Measurements from ENCODE around the gene AIG1.

Gene AIG1

DNA sequence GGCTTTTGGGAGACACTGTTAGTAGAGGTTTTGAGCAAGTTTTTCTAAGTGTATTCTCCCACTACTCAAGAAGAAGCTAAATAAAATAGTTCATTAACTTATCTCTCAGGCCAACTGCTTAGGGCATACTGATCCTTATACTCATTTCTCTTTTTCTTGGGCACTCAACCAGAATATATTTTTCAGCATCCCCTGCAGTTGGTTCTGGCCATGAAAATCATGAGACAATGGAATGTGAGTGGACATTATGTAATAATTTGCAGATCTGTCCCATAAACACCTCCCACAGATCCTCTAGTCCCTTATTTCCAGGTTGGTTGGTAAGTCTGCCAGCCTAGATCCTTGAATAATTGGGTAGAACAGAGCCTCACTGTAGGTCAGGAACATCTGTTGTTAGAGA is 136.7 kb downstream of the AIG1 start:
- Histone ChIP-seq H3K36me3 (ENCODE audit: control insufficient read depth, insufficient read depth, low read length) (no peaks in the 10 kb centered on the region), H3K4me3 (replicated peaks; ENCODE audit: low read depth, low read length) (no peak overlapping the region), H3K27me3 (replicated peaks; ENCODE audit: control insufficient read depth, insufficient read depth, low read length) (no peaks in the 10 kb centered on the region)
- DNase-seq (ENCODE audit: extremely low read depth, insufficient read length) = no peak
- TF ChIP-seq, protein P1, sequence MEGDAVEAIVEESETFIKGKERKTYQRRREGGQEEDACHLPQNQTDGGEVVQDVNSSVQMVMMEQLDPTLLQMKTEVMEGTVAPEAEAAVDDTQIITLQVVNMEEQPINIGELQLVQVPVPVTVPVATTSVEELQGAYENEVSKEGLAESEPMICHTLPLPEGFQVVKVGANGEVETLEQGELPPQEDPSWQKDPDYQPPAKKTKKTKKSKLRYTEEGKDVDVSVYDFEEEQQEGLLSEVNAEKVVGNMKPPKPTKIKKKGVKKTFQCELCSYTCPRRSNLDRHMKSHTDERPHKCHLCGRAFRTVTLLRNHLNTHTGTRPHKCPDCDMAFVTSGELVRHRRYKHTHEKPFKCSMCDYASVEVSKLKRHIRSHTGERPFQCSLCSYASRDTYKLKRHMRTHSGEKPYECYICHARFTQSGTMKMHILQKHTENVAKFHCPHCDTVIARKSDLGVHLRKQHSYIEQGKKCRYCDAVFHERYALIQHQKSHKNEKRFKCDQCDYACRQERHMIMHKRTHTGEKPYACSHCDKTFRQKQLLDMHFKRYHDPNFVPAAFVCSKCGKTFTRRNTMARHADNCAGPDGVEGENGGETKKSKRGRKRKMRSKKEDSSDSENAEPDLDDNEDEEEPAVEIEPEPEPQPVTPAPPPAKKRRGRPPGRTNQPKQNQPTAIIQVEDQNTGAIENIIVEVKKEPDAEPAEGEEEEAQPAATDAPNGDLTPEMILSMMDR (IDR thresholded peaks at IDR 0.05; ENCODE audit: insufficient read depth, low read length, poor library complexity, severe bottlenecking) = no peak

DNA sequence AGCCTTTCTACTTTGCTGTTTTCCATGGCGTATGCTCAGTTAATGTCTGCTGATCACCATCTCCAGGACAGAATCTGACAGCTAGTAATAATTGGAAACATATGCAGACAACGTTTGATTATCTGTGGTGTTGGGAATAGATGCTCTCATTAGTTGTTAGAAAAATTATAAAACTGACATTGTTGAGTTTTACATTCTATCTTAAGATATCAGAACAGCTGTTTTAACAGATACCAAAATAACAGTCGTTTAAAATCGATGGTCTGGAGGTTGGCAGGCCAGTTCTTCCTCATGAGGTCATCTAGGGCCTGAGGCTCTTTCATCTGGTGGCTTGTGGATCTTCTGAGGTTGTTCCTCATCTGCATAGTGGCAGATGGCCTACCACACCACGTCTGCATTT is 137.6 kb downstream of the AIG1 start:
- H3K36me3 ChIP-seq (ENCODE audit: control insufficient read depth, insufficient read depth, low read length) = no peaks in the 10 kb centered on the region
- H3K27me3 ChIP-seq (replicated peaks; ENCODE audit: control insufficient read depth, insufficient read depth, low read length) = no peaks in the 10 kb centered on the region
- no peak overlapping the region for H3K4me3 ChIP-seq (replicated peaks; ENCODE audit: low read depth, low read length)
- TF ChIP-seq, protein P1 (IDR thresholded peaks at IDR 0.05; ENCODE audit: insufficient read depth, low read length, poor library complexity, severe bottlenecking) = no peak
- no peak for DNase-seq (ENCODE audit: extremely low read depth, insufficient read length)

DNA sequence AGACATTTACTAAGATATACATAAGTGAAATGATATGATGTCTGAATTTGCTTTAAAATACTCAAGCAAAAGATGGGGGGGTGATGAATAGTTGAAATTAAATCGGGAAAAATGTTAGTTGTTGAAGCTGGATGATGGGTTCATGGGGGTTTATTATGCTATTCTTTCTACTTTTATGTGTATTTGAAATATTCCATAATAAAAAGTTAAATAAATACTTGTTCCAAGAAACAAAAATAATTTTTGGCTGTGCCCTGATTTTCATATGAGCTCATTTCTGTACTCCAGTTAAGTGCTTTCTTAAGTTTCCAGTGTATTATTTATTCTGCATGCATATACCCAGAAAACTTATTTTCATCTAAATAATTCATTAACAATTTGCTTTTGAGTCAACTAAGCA is 138.6 kb downstream of the AIG1 start:
- H3K4me3 ChIP-seq (replicated peaks; ENCODE audit: low read depth, low read length) = no peak overlapping the region
- no peaks in the 10 kb centered on the region for H3K36me3 ChIP-seq (ENCODE audit: control insufficient read depth, insufficient read depth, low read length)
- no peak for DNase-seq (ENCODE audit: extremely low read depth, insufficient read length)
- no peaks in the 10 kb centered on the region for H3K27me3 ChIP-seq (replicated peaks; ENCODE audit: control insufficient read depth, insufficient read depth, low read length)
- TF ChIP-seq, protein P1 (IDR thresholded peaks at IDR 0.05; ENCODE audit: insufficient read depth, low read length, poor library complexity, severe bottlenecking) = no peak

DNA sequence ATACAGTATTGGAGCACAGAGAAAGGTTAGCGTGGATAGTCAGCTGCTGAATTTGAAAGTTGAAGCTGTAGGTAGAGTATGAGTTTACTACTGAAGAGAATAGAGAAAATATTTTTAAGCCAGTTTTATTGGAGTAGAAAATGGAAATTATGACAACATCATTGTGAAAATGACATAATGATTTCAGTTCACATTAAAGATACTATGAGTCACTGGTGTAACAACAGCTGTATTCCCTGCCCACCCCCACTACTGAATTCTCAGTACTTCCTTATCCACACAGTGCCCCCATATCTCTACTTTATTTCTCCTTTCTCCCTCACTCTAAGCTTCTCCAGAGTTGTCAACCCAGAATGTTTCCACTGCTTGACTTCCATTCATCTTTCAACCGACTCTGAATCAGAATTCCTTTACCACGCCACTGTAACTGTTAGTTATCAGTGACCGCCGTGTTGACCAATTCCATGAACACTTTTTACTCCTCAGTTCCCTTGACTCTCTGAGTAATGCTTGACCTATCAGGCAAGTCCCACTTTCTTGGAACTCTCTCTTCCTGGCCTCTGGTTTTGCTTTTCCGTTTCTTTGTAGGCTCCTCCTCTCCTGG is 139.6 kb downstream of the AIG1 start:
- TF ChIP-seq, protein P1 (IDR thresholded peaks at IDR 0.05; ENCODE audit: insufficient read depth, low read length, poor library complexity, severe bottlenecking) = no peak
- no peak for DNase-seq (ENCODE audit: extremely low read depth, insufficient read length)
- H3K4me3 ChIP-seq (replicated peaks; ENCODE audit: low read depth, low read length) = no peak overlapping the region
- no peaks in the 10 kb centered on the region for H3K27me3 ChIP-seq (replicated peaks; ENCODE audit: control insufficient read depth, insufficient read depth, low read length)
- no peaks in the 10 kb centered on the region for H3K36me3 ChIP-seq (ENCODE audit: control insufficient read depth, insufficient read depth, low read length)

DNA sequence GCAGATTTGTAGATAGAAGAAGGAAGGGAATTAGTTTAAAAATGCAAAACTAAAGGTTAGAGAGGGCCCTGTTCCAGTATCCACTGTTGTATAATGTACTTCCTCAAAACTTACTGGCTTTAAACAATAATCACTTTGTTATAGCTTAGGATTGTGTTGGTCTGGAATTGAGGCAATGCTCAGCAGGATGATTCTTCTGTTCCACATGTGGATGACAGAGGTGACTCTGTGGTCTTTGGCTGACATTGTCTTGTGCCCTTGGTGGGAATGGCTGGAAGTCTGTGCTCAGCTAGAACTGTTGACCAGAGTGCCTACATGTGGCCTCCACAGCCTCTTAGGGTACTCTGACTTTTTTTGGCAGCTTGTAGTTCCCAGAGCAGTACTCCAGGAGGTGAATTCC is 143.4 kb downstream of the AIG1 start:
- no peak for DNase-seq (ENCODE audit: extremely low read depth, insufficient read length)
- TF ChIP-seq, protein P1 (IDR thresholded peaks at IDR 0.05; ENCODE audit: insufficient read depth, low read length, poor library complexity, severe bottlenecking) = no peak

DNA sequence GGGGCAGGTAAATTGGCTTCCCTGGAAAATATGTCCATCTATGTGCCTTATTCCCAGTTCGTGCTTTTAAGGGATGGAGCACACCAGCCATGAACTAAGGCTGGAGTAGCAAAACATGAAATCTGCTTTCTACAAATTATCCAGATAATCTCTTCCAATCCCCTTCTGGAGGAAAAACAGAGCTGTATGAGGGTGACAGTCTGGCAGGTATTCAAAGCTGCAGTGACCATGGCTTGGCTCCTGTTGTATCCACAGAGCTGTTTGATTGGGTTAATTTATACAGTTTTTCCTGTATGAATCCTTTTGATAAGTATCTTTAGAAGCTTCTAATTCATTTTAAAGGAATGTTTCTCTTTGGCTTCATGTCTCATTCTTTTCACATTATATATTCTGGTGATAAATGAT is 144.4 kb downstream of the AIG1 start:
- H3K36me3 ChIP-seq (ENCODE audit: control insufficient read depth, insufficient read depth, low read length) = no peaks in the 10 kb centered on the region
- TF ChIP-seq, protein P1 (IDR thresholded peaks at IDR 0.05; ENCODE audit: insufficient read depth, low read length, poor library complexity, severe bottlenecking) = no peak

More for the DNA sequence above, 143.4 kb downstream of the AIG1 start:
- Histone ChIP-seq H3K27me3 (replicated peaks; ENCODE audit: control insufficient read depth, insufficient read depth, low read length) (no peaks in the 10 kb centered on the region), H3K4me3 (replicated peaks; ENCODE audit: low read depth, low read length) (no peak overlapping the region), H3K36me3 (ENCODE audit: control insufficient read depth, insufficient read depth, low read length) (no peaks in the 10 kb centered on the region)

More for the DNA sequence above, 144.4 kb downstream of the AIG1 start:
- no peak for DNase-seq (ENCODE audit: extremely low read depth, insufficient read length)
- Histone ChIP-seq H3K27me3 (replicated peaks; ENCODE audit: control insufficient read depth, insufficient read depth, low read length) (no peaks in the 10 kb centered on the region), H3K4me3 (replicated peaks; ENCODE audit: low read depth, low read length) (no peak overlapping the region)
